Testis (tissue), 2 donors: ENCODE measurements around the gene TUNAR.

ENCODE experiments used
- CTCF ChIP-seq, 3 experiments: fragments of 450-650 bp in 2 of 3; fragments of 200-600 bp in 1 of 3; sonication (generic) in 1 of 3; IDR thresholded peaks; one replicate each; pipeline ENCODE4 v1.5.1; 2016 to 2019; ENCODE audit warnings: antibody characterized with exemption in 3 of 3, mild to moderate bottlenecking in 2 of 3, moderate library complexity in 1 of 3
- POLR2A ChIP-seq: fragments of 450-650 bp; IDR thresholded peaks from one replicate; pipeline ENCODE4 v1.6.1; 2017; ENCODE audit warnings: antibody characterized with exemption, mild to moderate bottlenecking, moderate library complexity

GRCh38 chr14:95906591-95906990 is 30.0 kb downstream of the TUNAR start:
- TF ChIP-seq POLR2A (no peak), CTCF (IDR thresholded peaks at IDR 0.05) (no peak)
